Nephron (organoid): ENCODE measurements around the gene RAP1GAP2.

Experiments
- H3K27ac Mint-ChIP-seq, 3 experiments: 2 replicates each; pipeline ENCODE4 v1.8.0; 2020; ENCODE audit warnings: mixed read lengths in 3 of 3, mild to moderate bottlenecking in 2 of 3, moderate library complexity in 1 of 3
- H3K27me3 Mint-ChIP-seq: 2 replicates; pipeline ENCODE4 v1.8.0; 2021; ENCODE audit warnings: low read depth, mild to moderate bottlenecking, moderate library complexity, mixed read lengths
- H3K36me3 Mint-ChIP-seq: 2 replicates; pipeline ENCODE4 v1.8.0; 2020; ENCODE audit warnings: low read depth, mixed read lengths
- H3K4me1 Mint-ChIP-seq: 2 replicates; pipeline ENCODE4 v1.8.0; 2020; ENCODE audit warnings: mixed read lengths
- H3K4me3 Mint-ChIP-seq, 3 experiments: 2 replicates each; pipeline ENCODE4 v1.8.0; 2020; ENCODE audit warnings: mild to moderate bottlenecking in 3 of 3, mixed read lengths in 3 of 3, moderate library complexity in 2 of 3
- H3K9me3 Mint-ChIP-seq: 2 replicates; pipeline ENCODE4 v1.8.0; 2020; ENCODE audit warnings: mixed read lengths
- CTCF ChIP-seq, 3 experiments: fragments of 200-600 bp; sonication (generic); IDR thresholded peaks; one replicate each; pipeline ENCODE4 v1.5.0; 2021; ENCODE audit warnings: antibody characterized with exemption in 3 of 3; ENCODE audit not compliant: unreplicated experiment in 3 of 3

RAP1GAP2 gene

GRCh38 chr17:2874189-2874686 is 78.0 kb downstream of the RAP1GAP2 start:
- peak overlapping the region in 2 of 3 experiments; percentile 10 to 91 for H3K27ac Mint-ChIP-seq
- peaks cover 5% of the 10 kb centered on the region for H3K36me3 Mint-ChIP-seq
- H3K27me3 Mint-ChIP-seq, result peaks cover 33% of the 10 kb centered on the region
- no peak overlapping the region for H3K4me3 Mint-ChIP-seq
- no peak for TF ChIP-seq CTCF (IDR thresholded peaks at IDR 0.05; ENCODE audit: unreplicated experiment in 3 of 3)
- no peaks in the 10 kb centered on the region for H3K9me3 Mint-ChIP-seq
- no peaks in the 10 kb centered on the region for H3K4me1 Mint-ChIP-seq

- peaks cover 5% of the 10 kb centered on the region for H3K36me3 Mint-ChIP-seq
- H3K9me3 Mint-ChIP-seq, result no peaks in the 10 kb centered on the region
- H3K27ac Mint-ChIP-seq, result no peak overlapping the region
- no peak overlapping the region for H3K4me3 Mint-ChIP-seq
- H3K27me3 Mint-ChIP-seq, result peaks cover 38% of the 10 kb centered on the region
- no peak for TF ChIP-seq CTCF (IDR thresholded peaks at IDR 0.05; ENCODE audit: unreplicated experiment in 3 of 3)
- H3K4me1 Mint-ChIP-seq, result no peaks in the 10 kb centered on the region
Observed at GRCh38 chr17:2875608-2876007, 79.4 kb downstream of the RAP1GAP2 start.

- Mint-ChIP-seq H3K4me1 (no peaks in the 10 kb centered on the region), H3K4me3 (no peak overlapping the region), H3K27ac (no peak overlapping the region), H3K36me3 (peaks cover 5% of the 10 kb centered on the region), H3K9me3 (no peaks in the 10 kb centered on the region), H3K27me3 (peaks cover 36% of the 10 kb centered on the region)
- TF ChIP-seq CTCF (IDR thresholded peaks at IDR 0.05; ENCODE audit: unreplicated experiment in 3 of 3), result no peak
Observed at GRCh38 chr17:2876467-2876866, 80.2 kb downstream of the RAP1GAP2 start.

DNA sequence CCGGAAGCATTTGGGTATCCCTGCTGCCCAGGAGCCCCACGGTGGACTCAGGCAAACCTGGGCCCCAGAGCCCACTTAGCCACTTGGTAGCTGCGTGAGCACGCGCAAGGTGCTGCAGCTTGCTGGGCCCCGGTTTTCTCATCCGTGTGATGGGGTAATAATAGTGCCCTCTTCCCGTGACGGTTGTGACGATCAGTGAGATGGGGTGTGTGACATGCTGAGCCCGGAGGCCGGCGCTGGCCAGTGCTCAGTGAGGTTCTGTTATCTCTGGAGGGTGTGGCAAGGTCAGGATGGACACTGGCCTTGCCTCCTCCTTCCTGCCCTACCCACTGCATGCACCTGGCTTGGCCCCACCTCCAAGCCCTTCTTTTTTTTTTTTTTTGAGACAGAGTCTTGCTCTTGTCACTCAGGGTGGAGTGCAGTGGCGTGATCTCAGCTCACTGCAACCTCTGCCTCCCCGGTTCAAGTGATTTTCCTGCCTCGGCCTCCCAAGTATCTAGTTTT is 82.6 kb downstream of the RAP1GAP2 start:
- TF ChIP-seq CTCF (IDR thresholded peaks at IDR 0.05; ENCODE audit: unreplicated experiment in 3 of 3), result no peak
- no peaks in the 10 kb centered on the region for H3K4me1 Mint-ChIP-seq
- no peak overlapping the region for H3K4me3 Mint-ChIP-seq
- H3K36me3 Mint-ChIP-seq, result peaks cover 5% of the 10 kb centered on the region
- no peak overlapping the region for H3K27ac Mint-ChIP-seq
- no peaks in the 10 kb centered on the region for H3K9me3 Mint-ChIP-seq
- peaks cover 41% of the 10 kb centered on the region for H3K27me3 Mint-ChIP-seq

DNA sequence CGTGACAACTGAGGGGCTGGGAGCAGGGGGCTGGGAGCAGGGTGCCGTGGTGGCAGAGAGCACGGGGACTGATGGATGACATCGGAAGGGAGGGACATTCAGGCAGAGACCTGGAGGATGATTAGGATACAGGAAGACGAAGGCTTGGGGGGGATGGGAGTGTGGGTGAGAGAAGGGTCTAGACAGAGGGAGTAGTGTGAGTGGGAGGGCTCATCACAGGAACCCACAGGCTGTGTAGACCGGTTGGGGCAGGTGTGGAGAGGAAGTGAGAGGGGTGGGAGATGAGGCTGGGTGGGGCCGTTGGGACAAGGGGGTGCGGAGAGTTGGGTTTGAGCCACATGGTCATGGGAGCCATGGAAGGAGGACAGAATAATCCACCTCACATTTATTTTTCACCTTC is 83.8 kb downstream of the RAP1GAP2 start:
- Mint-ChIP-seq H3K4me1 (no peaks in the 10 kb centered on the region), H3K9me3 (no peaks in the 10 kb centered on the region), H3K36me3 (peaks cover 5% of the 10 kb centered on the region), H3K27me3 (peaks cover 35% of the 10 kb centered on the region), H3K4me3 (no peak overlapping the region), H3K27ac (no peak overlapping the region)
- no peak for TF ChIP-seq CTCF (IDR thresholded peaks at IDR 0.05; ENCODE audit: unreplicated experiment in 3 of 3)

- no peaks in the 10 kb centered on the region for H3K4me1 Mint-ChIP-seq
Observed at GRCh38 chr17:2881295-2881694, 85.1 kb downstream of the RAP1GAP2 start.

More at GRCh38 chr17:2881295-2881694, 85.1 kb downstream of the RAP1GAP2 start:
- Mint-ChIP-seq H3K9me3 (no peaks in the 10 kb centered on the region), H3K4me3 (no peak overlapping the region), H3K27me3 (peaks cover 30% of the 10 kb centered on the region), H3K36me3 (peaks cover 2% of the 10 kb centered on the region), H3K27ac (no peak overlapping the region)
- no peak for TF ChIP-seq CTCF (IDR thresholded peaks at IDR 0.05; ENCODE audit: unreplicated experiment in 3 of 3)
